HG02973 (cell line): ENCODE measurements around the gene SSTR1.

ENCODE experiments used
- ATAC-seq: cut with Tn5 transposase; IDR thresholded peaks from one replicate; pipeline ENCODE4 v1.9.1; 2021; ENCODE audit warnings: moderate library complexity; ENCODE audit not compliant: unreplicated experiment

SSTR1 gene

GRCh38 chr14:38201137-38201828 is 6.4 kb upstream of the SSTR1 start:
- no peak for ATAC-seq

- ATAC-seq: no peak
Measured at GRCh38 chr14:38202444-38203191, 5.1 kb upstream of the SSTR1 start.

GRCh38 chr14:38203929-38204718 is 3.6 kb upstream of the SSTR1 start:
- ATAC-seq: no peak

GRCh38 chr14:38204719-38205115 is 3.0 kb upstream of the SSTR1 start:
- ATAC-seq: no peak

GRCh38 chr14:38205119-38205813 is 2.4 kb upstream of the SSTR1 start:
- ATAC-seq: no peak

GRCh38 chr14:38205949-38206665 is 1.6 kb upstream of the SSTR1 start:
- no peak for ATAC-seq

GRCh38 chr14:38206689-38207376 is 871 bp upstream of the SSTR1 start:
- no peak for ATAC-seq

GRCh38 chr14:38207377-38207735 is 348 bp upstream of the SSTR1 start:
- ATAC-seq: no peak

GRCh38 chr14:38208618-38209562 is 1.2 kb downstream of the SSTR1 start:
- no peak for ATAC-seq

- ATAC-seq: no peak
Measured at GRCh38 chr14:38209572-38210557, 2.2 kb downstream of the SSTR1 start.

- ATAC-seq: no peak
Measured at GRCh38 chr14:38210587-38211216, 3.0 kb downstream of the SSTR1 start.

GRCh38 chr14:38211255-38211735 is 3.6 kb downstream of the SSTR1 start:
- ATAC-seq: no peak

- no peak for ATAC-seq
Measured at GRCh38 chr14:38212111-38212510, 4.4 kb downstream of the SSTR1 start.

GRCh38 chr14:38213001-38213400 is 5.3 kb downstream of the SSTR1 start:
- ATAC-seq: no peak

- no peak for ATAC-seq
Measured at GRCh38 chr14:38217553-38217952, 9.8 kb downstream of the SSTR1 start.

- no peak for ATAC-seq
Measured at GRCh38 chr14:38221077-38221476, 13.4 kb downstream of the SSTR1 start.

- no peak for ATAC-seq
Measured at GRCh38 chr14:38224338-38224737, 16.6 kb downstream of the SSTR1 start.
